ENCODE results near the gene PIGM. TPM values are rescaled to one million over a fixed set of nuclear protein-coding genes. Genes with fewer than 3 reads are reported as not detected.

The PIGM gene
- total RNA-seq, 1 donor from 2014 or later = 12.2 TPM

DNA sequence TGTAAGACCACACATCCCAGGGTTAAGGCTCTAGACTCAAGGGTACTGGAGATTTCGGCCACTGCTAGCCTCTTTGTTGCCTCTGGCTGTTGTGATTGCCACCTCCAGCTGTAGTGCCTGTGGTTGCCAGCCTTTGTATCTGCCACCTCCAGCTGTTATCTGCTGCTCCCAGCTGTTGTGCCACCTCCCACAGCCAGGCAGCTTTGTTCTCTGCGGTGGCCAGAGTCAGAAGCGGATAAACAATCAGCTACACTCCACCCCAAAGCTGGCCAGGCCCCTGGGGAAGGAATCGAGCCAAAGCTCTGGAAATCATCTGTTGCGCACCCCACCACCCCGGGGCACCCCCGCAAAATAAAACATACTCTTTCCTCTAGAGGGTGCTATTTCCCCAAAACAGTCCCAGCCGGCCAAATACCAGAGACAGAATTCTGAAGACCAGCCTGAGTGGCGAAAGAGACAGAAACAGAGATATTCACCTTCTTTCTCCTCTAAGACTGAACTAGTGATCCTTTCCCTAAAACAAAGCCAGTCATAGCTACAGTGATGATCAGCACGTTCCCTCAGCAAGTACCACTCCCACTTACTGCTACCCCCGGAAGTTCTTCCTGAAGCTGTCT lies 14.8 kb upstream of the PIGM start:
- DNase-seq (ENCODE audit: low spot score, unreplicated experiment) = no peak
- Mint-ChIP-seq H3K27me3 (peaks cover 56% of the 10 kb centered on the region), H3K4me3 (ENCODE audit: low read depth) (no peak overlapping the region), H3K9me3 (ENCODE audit: low read depth) (no peaks in the 10 kb centered on the region), H3K36me3 (ENCODE audit: insufficient read depth) (no peaks in the 10 kb centered on the region), H3K4me1 (ENCODE audit: low read depth) (peaks cover 14% of the 10 kb centered on the region), H3K27ac (peak overlapping the region; percentile 24)
- peak; percentile 62 for TF ChIP-seq CTCF (IDR thresholded peaks at IDR 0.05; ENCODE audit: unreplicated experiment)

DNA sequence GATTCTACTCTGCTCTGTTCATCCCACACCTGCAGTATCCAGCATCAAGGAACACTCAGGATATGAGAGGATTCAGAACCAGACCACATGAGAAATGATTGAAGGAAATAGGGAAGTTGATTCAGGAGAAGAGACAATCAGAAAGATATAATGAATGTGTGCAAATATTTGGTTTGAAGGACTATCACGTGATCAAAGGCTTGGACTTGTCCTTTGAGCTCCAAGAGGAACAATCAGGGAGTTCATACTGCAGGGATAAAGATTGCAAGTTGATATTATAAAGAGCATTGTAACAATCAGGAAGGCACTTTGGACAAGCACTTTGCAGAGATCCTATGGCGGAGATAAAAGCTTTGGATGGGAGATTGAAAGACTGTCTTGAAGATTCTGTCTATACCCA lies 13.9 kb upstream of the PIGM start:
- no peaks in the 10 kb centered on the region for H3K36me3 Mint-ChIP-seq (ENCODE audit: insufficient read depth)
- H3K9me3 Mint-ChIP-seq (ENCODE audit: low read depth) = no peaks in the 10 kb centered on the region

GRCh38 chr1:160043543-160043942 lies 11.8 kb upstream of the PIGM start:
- H3K4me1 Mint-ChIP-seq (ENCODE audit: low read depth) = peaks cover 12% of the 10 kb centered on the region
- peaks cover 38% of the 10 kb centered on the region for H3K27me3 Mint-ChIP-seq
- TF ChIP-seq CTCF (IDR thresholded peaks at IDR 0.05; ENCODE audit: unreplicated experiment) = no peak
- DNase-seq (ENCODE audit: low spot score, unreplicated experiment) = no peak
- no peaks in the 10 kb centered on the region for H3K9me3 Mint-ChIP-seq (ENCODE audit: low read depth)
- no peak overlapping the region for H3K27ac Mint-ChIP-seq
- no peaks in the 10 kb centered on the region for H3K36me3 Mint-ChIP-seq (ENCODE audit: insufficient read depth)
- no peak overlapping the region for H3K4me3 Mint-ChIP-seq (ENCODE audit: low read depth)

More for the DNA sequence above, 13.9 kb upstream of the PIGM start:
- no peak for TF ChIP-seq CTCF (IDR thresholded peaks at IDR 0.05; ENCODE audit: unreplicated experiment)
- DNase-seq (ENCODE audit: low spot score, unreplicated experiment) = no peak
- peaks cover 50% of the 10 kb centered on the region for H3K27me3 Mint-ChIP-seq
- H3K4me1 Mint-ChIP-seq (ENCODE audit: low read depth) = peaks cover 14% of the 10 kb centered on the region
- no peak overlapping the region for H3K27ac Mint-ChIP-seq
- H3K4me3 Mint-ChIP-seq (ENCODE audit: low read depth) = no peak overlapping the region

DNA sequence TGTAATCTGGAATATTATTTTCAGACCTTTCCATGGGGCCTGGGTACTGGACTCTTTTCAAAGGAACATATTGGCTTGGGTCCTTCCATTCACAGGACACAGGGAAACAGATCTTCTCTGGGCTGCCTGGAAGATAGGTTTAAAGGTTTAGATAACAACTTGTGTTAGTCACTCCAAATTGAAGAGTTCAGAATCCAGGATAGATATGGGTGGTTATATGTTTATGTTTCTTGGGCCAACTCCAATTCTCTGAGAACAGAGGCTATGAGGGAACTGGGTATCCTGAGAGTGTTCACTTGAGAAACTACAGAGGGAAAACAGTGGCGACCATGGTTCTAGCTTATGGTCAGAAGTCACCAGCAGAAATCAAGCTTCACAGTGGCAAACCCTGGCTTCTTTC lies 8.7 kb upstream of the PIGM start:
- no peak overlapping the region for H3K4me3 Mint-ChIP-seq (ENCODE audit: low read depth)
- peaks cover 15% of the 10 kb centered on the region for H3K27me3 Mint-ChIP-seq
- DNase-seq (ENCODE audit: low spot score, unreplicated experiment) = no peak
- TF ChIP-seq CTCF (IDR thresholded peaks at IDR 0.05; ENCODE audit: unreplicated experiment) = no peak
- no peaks in the 10 kb centered on the region for H3K36me3 Mint-ChIP-seq (ENCODE audit: insufficient read depth)
- no peaks in the 10 kb centered on the region for H3K9me3 Mint-ChIP-seq (ENCODE audit: low read depth)
- H3K4me1 Mint-ChIP-seq (ENCODE audit: low read depth) = no peaks in the 10 kb centered on the region
- no peak overlapping the region for H3K27ac Mint-ChIP-seq

GRCh38 chr1:160032165-160032820 lies 503 bp upstream of the PIGM start:
- Mint-ChIP-seq H3K4me3 (ENCODE audit: low read depth) (peak overlapping the region; percentile 89), H3K27me3 (peaks cover 18% of the 10 kb centered on the region), H3K9me3 (ENCODE audit: low read depth) (no peaks in the 10 kb centered on the region), H3K27ac (peak overlapping the region; percentile 96), H3K4me1 (ENCODE audit: low read depth) (peaks cover 14% of the 10 kb centered on the region), H3K36me3 (ENCODE audit: insufficient read depth) (no peaks in the 10 kb centered on the region)
- TF ChIP-seq CTCF (IDR thresholded peaks at IDR 0.05; ENCODE audit: unreplicated experiment) = no peak
- no peak for DNase-seq (ENCODE audit: low spot score, unreplicated experiment)
